IPS-15b (cell line): Measurements from ENCODE around the gene GSAP.

Experiments used
- H3K27me3 ChIP-seq: one replicate; pipeline ENCODE4 v1.6.1; 2013; ENCODE audit warnings: low read length; ENCODE audit not compliant: control insufficient read depth, insufficient read depth
- H3K36me3 ChIP-seq: one replicate; pipeline ENCODE4 v1.6.1; 2013; ENCODE audit warnings: low read length; ENCODE audit not compliant: control insufficient read depth, insufficient read depth
- H3K4me1 ChIP-seq: one replicate; pipeline ENCODE4 v1.6.1; 2013; ENCODE audit warnings: mild to moderate bottlenecking, low read length; ENCODE audit not compliant: control insufficient read depth, insufficient read depth
- H3K4me3 ChIP-seq: one replicate; pipeline ENCODE4 v1.5.1; 2013; ENCODE audit warnings: low read depth, low read length
- H3K9ac ChIP-seq: one replicate; pipeline ENCODE4 v1.6.1; 2013; ENCODE audit warnings: low read depth, mild to moderate bottlenecking, low read length
- H3K9me3 ChIP-seq: one replicate; pipeline ENCODE4 v1.6.1; 2013; ENCODE audit warnings: mild to moderate bottlenecking, low read length; ENCODE audit not compliant: control insufficient read depth, insufficient read depth

Gene GSAP

DNA sequence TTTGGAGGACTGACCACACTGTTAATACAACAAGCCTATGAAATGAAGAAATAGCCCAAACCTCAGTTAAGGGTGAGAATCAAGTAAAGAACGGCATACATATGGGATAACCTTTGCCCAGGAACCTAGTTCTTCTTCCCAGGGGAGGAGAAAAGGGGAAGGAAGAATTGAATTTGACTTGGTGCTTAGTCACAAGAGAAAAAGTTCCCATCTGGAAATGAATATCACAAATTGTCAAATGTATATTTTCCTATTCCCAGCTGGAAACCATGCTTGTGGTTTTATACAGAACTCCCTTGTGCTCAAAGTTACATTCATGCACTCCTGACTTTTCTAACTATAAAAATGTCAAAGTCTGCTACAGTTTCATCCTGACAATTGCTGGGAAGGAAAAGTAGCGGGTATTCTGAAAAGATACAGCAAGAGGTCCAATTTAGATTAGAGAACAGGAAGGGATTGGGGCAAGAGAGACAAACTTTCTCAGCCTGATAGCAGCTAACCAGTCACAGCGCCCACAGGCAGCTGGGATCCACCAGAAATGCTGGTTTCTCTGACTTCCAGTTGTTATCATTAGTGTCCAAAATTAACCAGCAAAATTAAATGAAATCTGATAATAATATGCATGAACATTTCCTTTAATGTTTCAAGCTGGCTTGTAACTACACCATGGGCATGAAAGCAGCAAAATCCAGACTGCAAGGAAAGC lies 18.6 kb upstream of the GSAP start:
- Histone ChIP-seq H3K27me3 (no peaks in the 10 kb centered on the region), H3K9ac (no peak overlapping the region), H3K9me3 (no peaks in the 10 kb centered on the region), H3K4me3 (no peak overlapping the region), H3K36me3 (no peaks in the 10 kb centered on the region), H3K4me1 (no peaks in the 10 kb centered on the region)

DNA sequence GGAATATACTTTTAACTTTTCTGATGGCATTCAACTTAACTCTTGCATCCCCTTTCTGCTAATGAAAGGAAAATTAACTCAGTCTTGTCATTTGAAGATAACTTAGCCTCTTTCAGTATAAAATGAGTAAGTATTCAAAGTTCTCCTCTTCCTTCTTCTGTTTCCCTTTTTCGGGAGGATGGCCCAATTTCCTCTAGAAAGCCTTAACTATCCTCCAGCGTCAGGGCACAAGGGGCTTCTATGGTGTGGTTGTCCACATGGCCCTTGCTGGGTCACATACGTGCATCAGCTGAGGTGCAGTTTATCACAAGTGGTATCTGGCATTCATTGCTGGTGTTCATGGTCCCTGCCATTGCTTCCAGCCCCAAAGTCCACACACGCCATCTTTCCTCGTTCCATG lies 17.8 kb upstream of the GSAP start:
- Histone ChIP-seq H3K4me3 (no peak overlapping the region), H3K9me3 (no peaks in the 10 kb centered on the region), H3K9ac (no peak overlapping the region), H3K27me3 (no peaks in the 10 kb centered on the region), H3K4me1 (no peaks in the 10 kb centered on the region), H3K36me3 (no peaks in the 10 kb centered on the region)

DNA sequence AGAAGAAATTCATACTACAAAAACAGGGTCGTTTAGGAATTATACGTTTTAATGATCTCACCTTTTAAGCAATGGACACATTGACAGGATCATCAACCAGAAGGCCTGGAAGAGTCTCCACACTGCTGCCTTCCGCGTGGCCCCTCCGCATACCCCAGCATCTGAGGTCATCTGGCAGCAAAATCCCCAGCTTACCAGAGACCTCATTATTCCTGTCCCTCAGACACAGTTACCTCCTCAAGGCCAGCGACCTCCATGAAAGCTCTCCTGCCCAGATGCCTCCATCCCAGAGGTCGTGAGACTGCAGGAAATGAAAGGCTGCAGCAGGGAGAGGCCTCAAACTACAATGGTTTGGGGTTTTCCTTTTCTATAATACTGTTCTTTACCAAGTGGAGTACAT lies 14.8 kb upstream of the GSAP start:
- Histone ChIP-seq H3K4me3 (no peak overlapping the region), H3K9me3 (no peaks in the 10 kb centered on the region), H3K9ac (no peak overlapping the region), H3K4me1 (peaks cover 17% of the 10 kb centered on the region), H3K27me3 (no peaks in the 10 kb centered on the region), H3K36me3 (no peaks in the 10 kb centered on the region)

DNA sequence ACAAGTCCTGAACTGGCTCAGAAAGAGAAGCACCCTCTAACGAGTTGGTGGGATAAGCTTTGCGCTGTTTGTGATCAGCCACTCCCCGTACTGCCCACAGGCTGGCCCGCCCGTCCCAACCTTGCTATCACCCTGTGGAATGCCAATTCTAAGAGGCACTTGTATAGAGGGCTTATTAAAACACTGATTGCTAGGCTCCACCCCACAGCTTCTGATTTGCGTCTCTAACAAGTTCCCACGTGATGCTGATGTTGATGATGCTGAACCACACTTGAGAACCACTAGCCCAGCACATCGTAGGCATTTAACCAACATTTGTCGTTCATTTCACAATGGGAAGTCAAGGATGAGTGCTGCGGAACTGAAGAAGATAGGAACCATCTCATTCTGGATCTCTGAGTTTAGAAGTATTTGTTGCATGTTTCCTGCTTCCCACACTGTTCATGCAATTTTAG lies 12.7 kb upstream of the GSAP start:
- Histone ChIP-seq H3K9me3 (no peaks in the 10 kb centered on the region), H3K4me1 (peaks cover 27% of the 10 kb centered on the region), H3K4me3 (no peak overlapping the region), H3K36me3 (no peaks in the 10 kb centered on the region), H3K9ac (no peak overlapping the region), H3K27me3 (no peaks in the 10 kb centered on the region)

DNA sequence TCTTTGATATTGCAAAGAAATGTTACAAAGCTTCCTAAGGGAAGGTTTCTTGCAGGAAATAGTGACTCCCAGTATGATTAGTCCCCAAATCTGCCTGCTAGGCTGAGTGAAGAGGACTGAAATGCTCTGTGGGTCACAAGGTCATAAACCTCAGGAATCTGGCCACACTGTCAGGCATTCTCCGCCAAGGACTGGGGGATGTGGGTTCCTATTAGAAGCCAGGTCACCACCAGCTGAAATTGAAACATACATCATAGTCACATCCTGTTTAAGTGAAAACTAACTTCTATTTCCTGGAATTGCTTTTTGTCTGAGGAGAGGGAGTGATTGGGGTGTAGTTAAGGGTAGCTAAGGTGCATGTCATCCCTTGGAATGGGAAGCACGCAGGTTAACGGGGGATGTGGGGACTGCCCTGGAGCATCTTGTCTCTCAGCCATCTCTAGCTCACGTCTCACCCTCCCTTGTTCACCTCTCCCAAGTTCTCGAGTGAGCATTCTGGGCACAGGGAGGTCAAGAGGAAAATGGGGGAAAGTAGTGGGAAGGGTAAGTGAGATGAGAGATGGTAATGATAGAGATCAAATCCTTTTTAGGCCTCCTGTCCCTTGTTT lies 12.0 kb upstream of the GSAP start:
- Histone ChIP-seq H3K9ac (no peak overlapping the region), H3K4me1 (peaks cover 27% of the 10 kb centered on the region), H3K4me3 (no peak overlapping the region), H3K9me3 (no peaks in the 10 kb centered on the region), H3K27me3 (no peaks in the 10 kb centered on the region), H3K36me3 (no peaks in the 10 kb centered on the region)

DNA sequence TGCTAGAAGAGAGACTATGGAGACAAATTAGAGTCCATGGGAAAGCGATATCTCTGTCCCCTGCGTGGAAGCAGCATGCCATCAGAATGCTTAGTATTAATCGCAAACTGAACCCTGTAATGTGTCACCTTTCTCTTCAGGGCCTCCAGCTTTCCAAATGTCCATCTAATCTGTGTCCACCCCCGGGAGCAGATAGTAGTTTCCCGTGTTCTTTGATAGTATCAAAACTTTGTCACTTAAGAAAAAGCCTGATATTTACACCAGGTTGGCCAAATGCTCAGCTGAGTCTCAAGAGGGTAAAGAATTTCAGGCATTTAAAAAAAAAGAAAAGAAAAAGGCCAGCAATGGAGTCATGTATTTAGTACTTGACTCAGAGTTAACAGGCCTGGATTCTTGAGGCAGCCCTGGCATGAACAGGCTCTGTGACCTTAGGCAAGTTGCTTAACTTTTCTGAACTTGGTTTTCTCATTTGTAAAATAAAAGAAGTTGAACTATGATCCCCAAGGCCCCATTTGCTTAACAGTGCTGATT lies 10.4 kb upstream of the GSAP start:
- no peaks in the 10 kb centered on the region for H3K27me3 ChIP-seq
- peaks cover 27% of the 10 kb centered on the region for H3K4me1 ChIP-seq
- no peaks in the 10 kb centered on the region for H3K36me3 ChIP-seq
- no peak overlapping the region for H3K4me3 ChIP-seq
- no peak overlapping the region for H3K9ac ChIP-seq
- H3K9me3 ChIP-seq, result no peaks in the 10 kb centered on the region

DNA sequence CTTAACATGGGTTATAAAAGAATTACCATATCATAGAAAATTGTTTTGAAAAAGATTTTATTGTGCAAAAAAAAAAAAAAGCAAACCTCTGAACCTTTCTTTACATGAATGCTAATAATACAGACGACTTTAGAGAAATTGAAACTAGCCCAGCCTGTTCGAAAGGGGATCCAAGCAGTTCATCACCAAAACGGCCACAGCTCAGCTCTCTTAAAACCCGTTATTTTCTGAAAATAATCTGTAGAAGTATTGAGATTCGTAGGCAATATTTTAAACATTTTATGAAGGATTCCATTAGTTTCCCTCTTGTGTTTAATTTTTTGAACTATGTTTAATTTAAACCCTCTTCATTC lies 9.9 kb upstream of the GSAP start:
- Histone ChIP-seq H3K4me1 (peaks cover 27% of the 10 kb centered on the region), H3K36me3 (no peaks in the 10 kb centered on the region), H3K4me3 (no peak overlapping the region), H3K27me3 (no peaks in the 10 kb centered on the region), H3K9me3 (no peaks in the 10 kb centered on the region), H3K9ac (no peak overlapping the region)

DNA sequence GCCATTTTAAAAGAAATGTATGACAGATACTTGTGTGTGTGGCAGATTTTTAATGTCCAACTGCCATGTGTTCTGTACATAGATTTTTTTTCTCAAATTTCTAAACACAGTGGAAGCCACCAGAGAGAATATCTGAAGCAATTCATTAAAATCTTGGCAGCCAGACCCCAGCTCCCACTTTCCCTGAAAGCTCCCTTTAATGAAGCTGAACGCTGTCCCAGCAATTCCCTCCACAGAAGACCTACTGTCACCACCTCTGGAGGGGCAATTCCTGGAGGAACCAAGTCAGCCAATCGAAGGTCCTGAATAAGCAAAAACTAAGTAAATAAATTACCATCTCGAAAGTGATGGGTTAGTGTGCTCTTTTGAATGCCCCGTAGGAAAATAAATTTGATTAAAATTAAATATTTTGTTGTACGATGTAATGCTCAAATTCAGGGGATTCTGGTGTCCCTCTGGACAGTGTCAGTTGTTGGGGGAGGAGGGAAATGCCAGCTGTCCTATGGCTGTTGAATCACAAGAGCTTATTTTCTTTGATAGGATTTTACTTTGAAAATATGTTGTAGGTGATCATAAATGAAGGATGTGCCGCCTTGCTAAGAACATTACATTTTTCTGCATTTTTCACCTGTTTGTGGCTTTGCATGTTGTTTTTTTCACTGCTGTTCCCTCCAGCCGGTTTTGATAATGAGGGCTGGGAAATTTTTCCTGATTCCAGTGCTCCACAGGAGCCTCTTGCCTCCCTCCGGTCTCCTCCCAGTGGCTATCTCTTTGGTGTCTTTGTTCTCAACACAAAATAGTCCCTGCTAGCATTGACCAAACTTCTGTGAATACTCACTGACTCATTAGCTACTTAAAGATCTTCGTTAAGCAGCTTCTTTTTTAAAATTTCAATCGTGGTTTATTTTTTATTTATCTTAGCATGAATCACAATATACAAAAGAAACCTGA lies 9.2 kb upstream of the GSAP start:
- H3K9ac ChIP-seq, result no peak overlapping the region
- peaks cover 27% of the 10 kb centered on the region for H3K4me1 ChIP-seq
- no peaks in the 10 kb centered on the region for H3K36me3 ChIP-seq
- peak overlapping the region; percentile 9 for H3K4me3 ChIP-seq
- no peaks in the 10 kb centered on the region for H3K27me3 ChIP-seq
- H3K9me3 ChIP-seq, result no peaks in the 10 kb centered on the region

DNA sequence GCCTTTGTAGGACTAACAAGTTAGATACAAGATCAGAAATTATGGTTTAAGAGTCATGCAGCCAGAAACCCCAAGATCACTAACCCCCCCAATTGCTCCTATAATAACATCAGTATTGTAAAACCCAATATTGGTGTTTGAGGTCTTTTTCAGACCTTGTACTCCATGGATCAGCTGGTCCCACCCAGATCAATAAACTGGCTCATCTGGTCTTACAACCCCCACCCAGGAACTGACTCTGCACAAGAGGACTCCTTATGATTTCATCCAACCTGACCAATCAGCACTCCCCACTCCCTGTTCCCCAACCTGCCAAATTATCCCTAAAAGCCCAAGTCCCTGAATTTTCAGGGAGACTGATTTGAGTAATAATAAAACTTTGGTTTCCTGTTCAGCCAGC lies 6.4 kb upstream of the GSAP start:
- Histone ChIP-seq H3K4me3 (no peak overlapping the region), H3K4me1 (peaks cover 20% of the 10 kb centered on the region), H3K27me3 (no peaks in the 10 kb centered on the region), H3K36me3 (no peaks in the 10 kb centered on the region), H3K9ac (no peak overlapping the region), H3K9me3 (no peaks in the 10 kb centered on the region)

DNA sequence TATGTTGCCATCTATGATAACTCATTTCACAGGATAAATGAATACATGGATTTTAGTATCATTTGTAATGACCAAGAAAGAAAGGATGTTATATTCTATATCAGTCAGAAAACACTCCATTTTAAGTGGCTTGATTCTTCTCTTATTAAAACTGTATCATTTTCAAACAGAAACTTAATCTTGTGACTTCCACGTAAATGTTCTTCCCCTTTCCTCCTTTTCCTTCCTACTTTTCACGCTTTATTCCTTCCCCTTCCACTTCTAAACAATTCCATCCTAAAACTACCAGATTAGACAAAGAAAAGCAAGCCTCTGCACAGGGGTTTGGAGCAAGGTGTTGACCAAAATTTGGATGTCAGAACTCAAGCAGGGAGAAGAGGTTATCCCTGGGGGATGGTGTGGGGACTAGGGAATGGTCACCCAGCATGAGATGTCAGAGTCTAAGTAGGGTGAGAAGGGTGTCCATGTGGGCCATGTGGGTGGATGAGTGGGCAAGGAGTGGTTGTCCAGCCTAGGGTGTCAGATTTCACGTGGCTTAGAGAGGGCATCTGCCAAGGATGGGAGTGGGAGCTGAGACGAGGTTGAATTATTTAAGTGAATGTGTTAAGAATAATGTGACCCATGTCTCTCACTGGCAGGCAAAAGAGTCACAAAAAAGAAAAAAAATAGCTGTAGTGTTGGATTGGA lies 5.0 kb upstream of the GSAP start:
- no peak overlapping the region for H3K9ac ChIP-seq
- H3K4me1 ChIP-seq, result peaks cover 20% of the 10 kb centered on the region

DNA sequence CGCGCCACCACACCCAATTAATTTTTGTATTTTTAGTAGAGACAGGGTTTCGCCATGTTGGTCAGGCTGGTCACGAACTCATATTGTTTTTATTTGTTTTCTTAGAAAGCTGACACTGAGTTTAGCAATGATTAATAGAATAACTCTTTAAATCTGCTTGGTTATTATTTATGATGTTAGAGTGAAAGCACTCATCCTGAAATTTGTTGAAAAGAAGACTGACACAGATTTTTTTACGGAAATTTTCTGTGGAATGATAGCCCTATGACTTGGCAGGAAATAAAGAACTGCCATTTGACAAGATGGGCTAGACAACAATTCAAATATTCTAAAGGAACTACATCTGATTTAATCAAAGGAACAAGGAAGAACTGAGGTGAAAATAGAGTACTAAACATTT lies 4.3 kb upstream of the GSAP start:
- Histone ChIP-seq H3K4me1 (peaks cover 17% of the 10 kb centered on the region), H3K36me3 (no peaks in the 10 kb centered on the region), H3K27me3 (peaks cover 2% of the 10 kb centered on the region), H3K9ac (no peak overlapping the region), H3K4me3 (no peak overlapping the region), H3K9me3 (no peaks in the 10 kb centered on the region)

More for the DNA sequence above, 5.0 kb upstream of the GSAP start:
- Histone ChIP-seq H3K4me3 (no peak overlapping the region), H3K36me3 (no peaks in the 10 kb centered on the region), H3K9me3 (no peaks in the 10 kb centered on the region), H3K27me3 (no peaks in the 10 kb centered on the region)
